AG04450 (cell line): ENCODE results near the gene MYO18B. TPM values are rescaled to one million over a fixed set of nuclear protein-coding genes. Genes with fewer than 3 reads are reported as not detected.

Experiments
- CTCF ChIA-PET: fragments of 300-600, 350-600 bp; formaldehyde crosslinking; extraction: SDS; loops from one replicate; lab custom pipeline; 2022; ENCODE audit warnings: antibody characterized with exemption, inconsistent platforms; lab: Charles Lee
- POLR2A ChIA-PET: fragments of 350-600 bp; formaldehyde crosslinking; extraction: SDS; loops from one replicate; lab custom pipeline; 2021; ENCODE audit warnings: antibody characterized with exemption, inconsistent platforms; lab: Yijun Ruan, JAX
- DNase-seq: peaks from one replicate; pipeline ENCODE4 v3.0.0-alpha.2; 2011; ENCODE audit warnings: low read depth, low spot score
- H3K27ac ChIP-seq: one replicate; pipeline ENCODE4 v1.5.1; 2012; ENCODE audit warnings: low read depth, low read length, control low read depth
- H3K27me3 ChIP-seq: one replicate; pipeline ENCODE4 v1.6.0; 2012; ENCODE audit warnings: low read length; ENCODE audit not compliant: control insufficient read depth, insufficient read depth
- H3K4me3 ChIP-seq: 2 replicates; pipeline ENCODE4 v1.5.1; 2011; ENCODE audit warnings: mild to moderate bottlenecking, low read depth, low read length, control low read depth
- H3K9me3 ChIP-seq: 2 replicates; pipeline ENCODE4 v1.5.1; 2012; ENCODE audit warnings: low read length; ENCODE audit not compliant: control insufficient read depth, insufficient read depth
- polyA plus RNA-seq: library from polyadenylated mRNA; depleted of rRNA; stranded (reverse); fragments of >200 nt; gene quantifications from 2 replicates; pipeline ENCODE4 v1.2.3, GENCODE V29; 2011
- TF ChIP-seq, protein P1 (sequence below): IDR thresholded peaks from 2 replicates; pipeline ENCODE4 v1.5.1; 2011; ENCODE audit warnings: low read depth, low read length, control low read depth, inconsistent platforms

The MYO18B gene
- polyA plus RNA-seq, 1 experiment, result not detected

DNA sequence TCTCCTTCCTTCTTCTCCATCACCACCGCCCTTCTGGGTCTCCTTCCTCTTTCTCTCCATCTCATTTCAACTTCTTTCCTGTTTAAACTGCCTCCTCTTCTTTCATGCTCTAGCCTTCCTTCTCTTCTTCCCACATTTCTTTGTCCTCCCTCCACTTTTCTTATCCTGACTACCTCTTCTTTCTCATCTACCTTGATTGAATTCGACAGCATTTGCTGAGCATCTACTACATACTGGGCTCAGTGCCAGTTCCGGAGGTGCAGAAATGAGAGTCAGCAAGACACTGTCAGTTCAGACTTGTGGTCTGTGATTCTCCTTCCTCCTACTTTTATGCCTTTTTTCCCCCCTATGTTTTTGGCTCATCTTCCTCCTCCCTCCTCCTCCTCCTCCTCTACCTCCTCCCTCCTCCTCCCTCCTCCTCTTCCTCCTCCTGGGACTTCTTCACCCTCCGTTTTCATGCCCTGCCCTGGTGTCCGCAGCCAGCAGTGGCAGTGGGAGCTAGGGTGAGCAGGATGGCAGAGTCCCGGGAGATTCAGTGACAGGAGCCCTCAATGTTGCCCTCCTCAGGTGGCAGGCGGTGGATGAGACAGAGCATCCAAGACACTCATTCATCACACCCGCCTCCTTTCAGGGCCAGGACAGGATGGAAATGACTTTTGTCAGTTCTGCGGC lies 281.3 kb downstream of the MYO18B start:
- no peak overlapping the region for H3K4me3 ChIP-seq
- no peak overlapping the region for H3K27ac ChIP-seq
- ChIA-PET CTCF (no interaction called here), POLR2A (no interaction called here)
- peaks cover 64% of the 10 kb centered on the region for H3K9me3 ChIP-seq
- no peaks in the 10 kb centered on the region for H3K27me3 ChIP-seq
- no peak for DNase-seq
- TF ChIP-seq, protein P1, sequence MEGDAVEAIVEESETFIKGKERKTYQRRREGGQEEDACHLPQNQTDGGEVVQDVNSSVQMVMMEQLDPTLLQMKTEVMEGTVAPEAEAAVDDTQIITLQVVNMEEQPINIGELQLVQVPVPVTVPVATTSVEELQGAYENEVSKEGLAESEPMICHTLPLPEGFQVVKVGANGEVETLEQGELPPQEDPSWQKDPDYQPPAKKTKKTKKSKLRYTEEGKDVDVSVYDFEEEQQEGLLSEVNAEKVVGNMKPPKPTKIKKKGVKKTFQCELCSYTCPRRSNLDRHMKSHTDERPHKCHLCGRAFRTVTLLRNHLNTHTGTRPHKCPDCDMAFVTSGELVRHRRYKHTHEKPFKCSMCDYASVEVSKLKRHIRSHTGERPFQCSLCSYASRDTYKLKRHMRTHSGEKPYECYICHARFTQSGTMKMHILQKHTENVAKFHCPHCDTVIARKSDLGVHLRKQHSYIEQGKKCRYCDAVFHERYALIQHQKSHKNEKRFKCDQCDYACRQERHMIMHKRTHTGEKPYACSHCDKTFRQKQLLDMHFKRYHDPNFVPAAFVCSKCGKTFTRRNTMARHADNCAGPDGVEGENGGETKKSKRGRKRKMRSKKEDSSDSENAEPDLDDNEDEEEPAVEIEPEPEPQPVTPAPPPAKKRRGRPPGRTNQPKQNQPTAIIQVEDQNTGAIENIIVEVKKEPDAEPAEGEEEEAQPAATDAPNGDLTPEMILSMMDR, result no peak

GRCh38 chr22:26025626-26026025 lies 283.6 kb downstream of the MYO18B start:
- TF ChIP-seq, protein P1, result no peak
- ChIA-PET POLR2A (no interaction called here), CTCF (no interaction called here)

GRCh38 chr22:26027341-26027740 lies 285.4 kb downstream of the MYO18B start:
- TF ChIP-seq, protein P1, result no peak
- no peak for DNase-seq
- Histone ChIP-seq H3K27ac (no peak overlapping the region), H3K4me3 (no peak overlapping the region), H3K9me3 (peaks cover 79% of the 10 kb centered on the region), H3K27me3 (no peaks in the 10 kb centered on the region)
- ChIA-PET POLR2A (no interaction called here), CTCF (no interaction called here)

More at GRCh38 chr22:26025626-26026025, 283.6 kb downstream of the MYO18B start:
- Histone ChIP-seq H3K4me3 (no peak overlapping the region), H3K27me3 (no peaks in the 10 kb centered on the region), H3K9me3 (peaks cover 83% of the 10 kb centered on the region), H3K27ac (no peak overlapping the region)
- DNase-seq, result no peak

DNA sequence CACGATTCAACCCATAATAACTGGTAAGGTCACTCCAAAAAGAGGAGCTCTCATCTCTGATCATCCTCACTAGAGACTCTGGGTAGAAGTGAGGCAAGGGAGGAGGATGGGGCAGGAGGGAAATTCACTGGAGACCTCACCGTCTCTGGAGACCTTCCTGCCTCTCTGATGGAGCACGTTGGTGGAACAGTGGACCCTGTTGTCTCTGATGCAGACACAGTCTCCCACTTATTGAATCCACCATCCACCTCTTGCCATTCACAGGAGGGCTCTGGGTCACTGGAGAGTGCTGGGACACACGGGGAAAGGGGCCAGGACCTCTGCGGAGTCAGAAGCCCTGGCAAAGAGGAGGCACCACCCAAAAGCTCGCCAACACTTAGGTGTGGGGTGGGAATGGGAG lies 289.7 kb downstream of the MYO18B start:
- DNase-seq, result no peak
- TF ChIP-seq, protein P1, result no peak
- H3K4me3 ChIP-seq, result no peak overlapping the region
- peaks cover 66% of the 10 kb centered on the region for H3K9me3 ChIP-seq
- H3K27ac ChIP-seq, result no peak overlapping the region
- ChIA-PET CTCF (no interaction called here), POLR2A (no interaction called here)
- no peaks in the 10 kb centered on the region for H3K27me3 ChIP-seq

GRCh38 chr22:26033071-26033470 lies 291.1 kb downstream of the MYO18B start:
- TF ChIP-seq, protein P1, result no peak
- ChIA-PET CTCF (no interaction called here), POLR2A (no interaction called here)
- Histone ChIP-seq H3K27me3 (no peaks in the 10 kb centered on the region), H3K27ac (no peak overlapping the region), H3K9me3 (peaks cover 64% of the 10 kb centered on the region), H3K4me3 (no peak overlapping the region)
- no peak for DNase-seq
